MM.1S (cell line): Measurements from ENCODE around the gene LRRC42.

ENCODE experiments used
- EZH2 ChIP-seq: fragments of 300-600 bp; sonication (generic); optimal IDR thresholded peaks from 2 replicates; pipeline ENCODE3; 2017; ENCODE audit warnings: low read depth, mild to moderate bottlenecking, antibody characterized with exemption, low read length, mixed read lengths
- EZH2phosphoT487 ChIP-seq: fragments of 300-600 bp; sonication (generic); IDR thresholded peaks from 2 replicates; pipeline ENCODE4 v1.6.1; 2018; ENCODE audit warnings: antibody characterized with exemption, low read length
- TF ChIP-seq, protein P1 (sequence below): fragments of 300-600 bp; sonication (generic); IDR thresholded peaks from 2 replicates; pipeline ENCODE4 v1.5.1; 2016; ENCODE audit warnings: antibody characterized with exemption, low read length, mixed read lengths

- TF ChIP-seq EZH2 (no peak), EZH2phosphoT487 (no peak)
- TF ChIP-seq, protein P1, sequence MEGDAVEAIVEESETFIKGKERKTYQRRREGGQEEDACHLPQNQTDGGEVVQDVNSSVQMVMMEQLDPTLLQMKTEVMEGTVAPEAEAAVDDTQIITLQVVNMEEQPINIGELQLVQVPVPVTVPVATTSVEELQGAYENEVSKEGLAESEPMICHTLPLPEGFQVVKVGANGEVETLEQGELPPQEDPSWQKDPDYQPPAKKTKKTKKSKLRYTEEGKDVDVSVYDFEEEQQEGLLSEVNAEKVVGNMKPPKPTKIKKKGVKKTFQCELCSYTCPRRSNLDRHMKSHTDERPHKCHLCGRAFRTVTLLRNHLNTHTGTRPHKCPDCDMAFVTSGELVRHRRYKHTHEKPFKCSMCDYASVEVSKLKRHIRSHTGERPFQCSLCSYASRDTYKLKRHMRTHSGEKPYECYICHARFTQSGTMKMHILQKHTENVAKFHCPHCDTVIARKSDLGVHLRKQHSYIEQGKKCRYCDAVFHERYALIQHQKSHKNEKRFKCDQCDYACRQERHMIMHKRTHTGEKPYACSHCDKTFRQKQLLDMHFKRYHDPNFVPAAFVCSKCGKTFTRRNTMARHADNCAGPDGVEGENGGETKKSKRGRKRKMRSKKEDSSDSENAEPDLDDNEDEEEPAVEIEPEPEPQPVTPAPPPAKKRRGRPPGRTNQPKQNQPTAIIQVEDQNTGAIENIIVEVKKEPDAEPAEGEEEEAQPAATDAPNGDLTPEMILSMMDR: no peak
Measured at GRCh38 chr1:53979712-53980450, 33.7 kb downstream of the LRRC42 start.
